H9 (cell line): ENCODE measurements around the gene MESD. TPM values are rescaled to one million over a fixed set of nuclear protein-coding genes. Genes with fewer than 3 reads are reported as not detected.

Experiments
- DNase-seq: peaks from one replicate; pipeline ENCODE4 v3.0.0-alpha.2; 2017
- H2AFZ ChIP-seq: one replicate; pipeline ENCODE4 v1.6.1; 2013; ENCODE audit warnings: mild to moderate bottlenecking, low read length, control low read depth, moderate library complexity
- H2AK5ac ChIP-seq: 2 replicates; pipeline ENCODE4 v1.6.1; 2013; ENCODE audit warnings: low read length, control low read depth, mixed read lengths; ENCODE audit not compliant: insufficient read length
- H2BK120ac ChIP-seq: one replicate; pipeline ENCODE4 v1.6.1; 2013; ENCODE audit warnings: low read depth, mild to moderate bottlenecking, low read length, control low read depth, inconsistent platforms; ENCODE audit not compliant: poor library complexity, severe bottlenecking
- H2BK12ac ChIP-seq: 2 replicates; pipeline ENCODE4 v1.6.1; 2013; ENCODE audit warnings: low read length, control low read depth, mixed read lengths, low read depth; ENCODE audit not compliant: insufficient read length
- H2BK15ac ChIP-seq: 2 replicates; pipeline ENCODE4 v1.6.1; 2013; ENCODE audit warnings: low read depth, low read length, control low read depth
- H2BK20ac ChIP-seq: one replicate; pipeline ENCODE4 v1.6.1; 2013; ENCODE audit warnings: low read depth, mild to moderate bottlenecking, low read length, control low read depth, inconsistent platforms; ENCODE audit not compliant: poor library complexity, severe bottlenecking
- H2BK5ac ChIP-seq: 2 replicates; pipeline ENCODE4 v1.6.1; 2013; ENCODE audit warnings: low read length, control low read depth, mixed read lengths; ENCODE audit not compliant: insufficient read length
- H3K14ac ChIP-seq: 2 replicates; pipeline ENCODE4 v1.6.1; 2013; ENCODE audit warnings: low read length, control low read depth; ENCODE audit not compliant: insufficient read depth
- H3K18ac ChIP-seq: 2 replicates; pipeline ENCODE4 v1.6.1; 2013; ENCODE audit warnings: low read depth, mild to moderate bottlenecking, mixed read lengths, low read length, control low read depth; ENCODE audit not compliant: insufficient read length
- H3K23ac ChIP-seq: 2 replicates; pipeline ENCODE4 v1.6.1; 2013; ENCODE audit warnings: low read length, control low read depth, mixed read lengths, low read depth; ENCODE audit not compliant: insufficient read length
- H3K23me2 ChIP-seq: 2 replicates; pipeline ENCODE4 v1.6.1; 2013; ENCODE audit warnings: low read depth, mild to moderate bottlenecking, mixed read lengths, low read length, control low read depth; ENCODE audit not compliant: insufficient read length, poor library complexity, severe bottlenecking
- H3K27ac ChIP-seq: 2 replicates; pipeline ENCODE4 v1.5.1; 2013; ENCODE audit warnings: low read length, control low read depth, mixed read lengths, low read depth; ENCODE audit not compliant: insufficient read length
- H3K27me3 ChIP-seq: 2 replicates; pipeline ENCODE4 v1.6.1; 2013; ENCODE audit warnings: low read length, control low read depth, inconsistent platforms; ENCODE audit not compliant: insufficient read depth
- H3K4ac ChIP-seq: 2 replicates; pipeline ENCODE4 v1.6.1; 2013; ENCODE audit warnings: low read depth, mild to moderate bottlenecking, control low read depth, inconsistent platforms, low read length, moderate library complexity
- H3K4me1 ChIP-seq: 2 replicates; pipeline ENCODE4 v1.6.1; 2013; ENCODE audit warnings: low read length, control low read depth, inconsistent platforms; ENCODE audit not compliant: insufficient read depth
- H3K4me2 ChIP-seq: 2 replicates; pipeline ENCODE4 v1.6.1; 2013; ENCODE audit warnings: low read length, control low read depth, mixed read lengths; ENCODE audit not compliant: insufficient read length, insufficient read depth
- H3K56ac ChIP-seq: 2 replicates; pipeline ENCODE4 v1.6.1; 2013; ENCODE audit warnings: low read depth, mild to moderate bottlenecking, mixed read lengths, low read length, control low read depth; ENCODE audit not compliant: insufficient read length
- H3K79me1 ChIP-seq: 2 replicates; pipeline ENCODE4 v1.6.1; 2013; ENCODE audit warnings: low read depth, mild to moderate bottlenecking, moderate library complexity, low read length, control low read depth, inconsistent platforms; ENCODE audit not compliant: insufficient read depth, poor library complexity, severe bottlenecking
- H3K79me2 ChIP-seq: 2 replicates; pipeline ENCODE4 v1.6.1; 2013; ENCODE audit warnings: low read length, control low read depth, inconsistent platforms; ENCODE audit not compliant: insufficient read depth
- H3K9ac ChIP-seq: 2 replicates; pipeline ENCODE4 v1.6.1; 2013; ENCODE audit warnings: low read length, control low read depth, mixed read lengths; ENCODE audit not compliant: insufficient read length; ENCODE audit errors: extremely low read depth
- H3K9me3 ChIP-seq: one replicate; pipeline ENCODE4 v1.6.1; 2013; ENCODE audit warnings: low read depth, low read length, inconsistent platforms; ENCODE audit not compliant: control insufficient read depth
- H3T11ph ChIP-seq: one replicate; pipeline ENCODE4 v1.6.1; 2013; ENCODE audit warnings: mild to moderate bottlenecking, low read length, control low read depth, inconsistent platforms
- H4K20me1 ChIP-seq: one replicate; pipeline ENCODE4 v1.6.1; 2013; ENCODE audit not compliant: control insufficient read depth, insufficient read length, insufficient read depth
- H4K5ac ChIP-seq: 2 replicates; pipeline ENCODE4 v1.6.1; 2013; ENCODE audit warnings: low read depth, mild to moderate bottlenecking, mixed read lengths, low read length, control low read depth; ENCODE audit not compliant: insufficient read length
- H4K8ac ChIP-seq: replicated peaks from 2 replicates; pipeline ENCODE4 v1.6.1; 2013; ENCODE audit warnings: low read length, control low read depth, mixed read lengths, low read depth; ENCODE audit not compliant: insufficient read length
- H4K91ac ChIP-seq: 2 replicates; pipeline ENCODE4 v1.6.1; 2013; ENCODE audit warnings: low read depth, mild to moderate bottlenecking, moderate library complexity, mixed read lengths, low read length, control low read depth; ENCODE audit not compliant: insufficient read length
- H3K27ac Mint-ChIP-seq, 3 experiments: 2 replicates in 2 of 3; 3 replicates in 1 of 3; pipeline ENCODE4 v1.8.0; 2020 to 2021; ENCODE audit warnings: mixed read lengths in 3 of 3, mild to moderate bottlenecking in 1 of 3, moderate library complexity in 1 of 3
- H3K27me3 Mint-ChIP-seq: 2 replicates; pipeline ENCODE4 v1.8.0; 2021; ENCODE audit warnings: low read depth, mild to moderate bottlenecking, moderate library complexity, mixed read lengths
- H3K36me3 Mint-ChIP-seq, 3 experiments: 2 replicates in 2 of 3; 3 replicates in 1 of 3; pipeline ENCODE4 v1.8.0; 2020 to 2021; ENCODE audit warnings: low read depth in 3 of 3, mixed read lengths in 3 of 3; ENCODE audit not compliant: insufficient read depth in 1 of 3
- H3K4me1 Mint-ChIP-seq, 2 experiments: 2 replicates each; pipeline ENCODE4 v1.8.0; 2020; ENCODE audit warnings: mixed read lengths in 2 of 2
- H3K4me3 Mint-ChIP-seq, 2 experiments: 2 replicates in 1 of 2; 3 replicates in 1 of 2; pipeline ENCODE4 v1.8.0; 2020 to 2021; ENCODE audit warnings: mild to moderate bottlenecking in 2 of 2, mixed read lengths in 2 of 2, moderate library complexity in 1 of 2
- H3K9me3 Mint-ChIP-seq, 2 experiments: 2 replicates in 1 of 2; 3 replicates in 1 of 2; pipeline ENCODE4 v1.8.0; 2020; ENCODE audit warnings: mild to moderate bottlenecking in 2 of 2, mixed read lengths in 2 of 2, moderate library complexity in 1 of 2
- CTCF ChIP-seq: fragments of 200-600 bp; sonication (generic); conservative IDR thresholded peaks from 3 replicates; pipeline ENCODE4 v1.8.0; 2021; ENCODE audit warnings: antibody characterized with exemption, mild to moderate bottlenecking
- WGBS: extraction: QIAGEN DNeasy Blood & Tissue Kit; methylation state at CpG from one replicate; pipeline ENCODE4 v1.1.7; 2013; ENCODE audit warnings: missing lambda C conversion rate, low lambda C conversion rate, mixed read lengths; ENCODE audit not compliant: insufficient read length; ENCODE audit errors: extremely low coverage; 5-methylcytosine and 5-hydroxymethylcytosine counted together
- total RNA-seq: library from RNA; stranded (reverse); gene quantifications from 2 replicates; pipeline ENCODE4 v1.2.1, GENCODE V29; 2021

Gene MESD
- total RNA-seq, 1 experiment from 2014 or later = 29.1 TPM

GRCh38 chr15:80990955-80991354, 1.3 kb upstream of the MESD start:
- H3K56ac ChIP-seq = no peak overlapping the region
- no peak for TF ChIP-seq CTCF
- H2AK5ac ChIP-seq = no peak overlapping the region
- WGBS = no CpG with 5 or more reads among the region's 1 CpG
- H4K91ac ChIP-seq = no peak overlapping the region
- DNase-seq = no peak
- no peak overlapping the region for H2BK20ac ChIP-seq
- no peak overlapping the region for H3K4ac ChIP-seq
- no peak overlapping the region for H3K9ac ChIP-seq
- H2BK5ac ChIP-seq = no peak overlapping the region
- H3K9me3 Mint-ChIP-seq = no peaks in the 10 kb centered on the region
- H3K14ac ChIP-seq = no peak overlapping the region
- no peak overlapping the region for H3K4me2 ChIP-seq
- H3K9me3 ChIP-seq = no peaks in the 10 kb centered on the region
- H2BK120ac ChIP-seq = no peak overlapping the region
- no peak overlapping the region for H3K27ac ChIP-seq
- peaks cover 31 to 35% of the 10 kb centered on the region in 2 experiments for H3K4me1 Mint-ChIP-seq
- H3K23ac ChIP-seq = no peak overlapping the region
- H4K8ac ChIP-seq = no peak overlapping the region
- no peak overlapping the region for H3T11ph ChIP-seq
- peaks cover 9% of the 10 kb centered on the region for H3K79me1 ChIP-seq
- no peak overlapping the region; a peak in 1 of 5 replicates for H3K4me3 Mint-ChIP-seq
- no peaks in the 10 kb centered on the region for H3K27me3 ChIP-seq
- H3K4me1 ChIP-seq = peaks cover 2% of the 10 kb centered on the region
- H2BK12ac ChIP-seq = no peak overlapping the region
- no peaks in the 10 kb centered on the region for H3K27me3 Mint-ChIP-seq
- H3K36me3 Mint-ChIP-seq = peaks cover 0 to 9% (median 2%) of the 10 kb centered on the region in 3 experiments; a peak in 5 of 7 replicates
- no peaks in the 10 kb centered on the region for H4K20me1 ChIP-seq
- H2BK15ac ChIP-seq = no peak overlapping the region
- no peak overlapping the region for H3K18ac ChIP-seq
- peaks cover 8% of the 10 kb centered on the region for H3K23me2 ChIP-seq
- H4K5ac ChIP-seq = no peak overlapping the region
- H3K79me2 ChIP-seq = peaks cover 24% of the 10 kb centered on the region
- H3K27ac Mint-ChIP-seq = no peak overlapping the region
- H2AFZ ChIP-seq = no peak overlapping the region
